Measurements from ENCODE around the gene CUL9.

The CUL9 gene

DNA sequence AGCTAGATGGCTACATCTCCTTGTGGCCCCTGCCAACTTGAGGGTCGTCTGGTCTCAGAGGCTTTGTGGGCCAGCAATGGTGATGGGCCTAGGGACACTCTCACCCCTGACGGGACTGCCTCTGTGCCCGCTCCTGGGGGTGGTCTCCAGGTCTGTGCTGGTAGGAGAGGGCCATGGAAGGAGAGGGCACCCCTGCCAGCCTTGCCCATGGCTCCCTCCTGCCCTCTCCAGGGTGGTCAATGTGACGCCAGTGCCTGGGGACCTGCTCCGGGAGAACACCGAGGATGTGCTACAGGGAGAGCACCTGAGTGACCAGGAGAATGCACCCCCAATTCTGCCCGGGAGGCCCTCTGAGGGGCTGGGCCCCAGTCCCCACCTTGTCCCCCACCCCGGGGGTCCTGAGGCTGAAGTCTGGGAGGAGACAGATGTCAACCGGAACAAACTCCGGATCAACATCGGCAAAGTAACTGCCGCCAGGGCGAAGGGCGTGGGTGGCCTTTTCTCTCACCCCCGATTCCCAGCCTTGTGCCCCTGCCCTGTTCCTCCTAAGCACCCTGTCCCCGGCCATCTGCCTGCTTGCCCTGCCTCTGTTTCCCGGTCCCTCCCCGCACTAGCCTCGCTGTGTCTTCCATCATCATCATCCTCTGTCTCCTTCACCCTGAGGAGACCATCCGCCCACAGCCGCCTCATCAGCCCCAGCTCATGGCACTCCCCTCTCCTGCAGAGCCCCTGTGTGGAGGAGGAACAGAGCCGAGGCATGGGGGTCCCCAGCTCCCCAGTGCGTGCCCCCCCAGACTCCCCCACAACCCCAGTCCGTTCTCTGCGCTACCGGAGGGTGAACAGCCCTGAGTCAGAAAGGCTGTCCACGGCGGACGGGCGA lies 77.1 kb downstream of the CUL9 start:
- DNase-seq: no peak

DNA sequence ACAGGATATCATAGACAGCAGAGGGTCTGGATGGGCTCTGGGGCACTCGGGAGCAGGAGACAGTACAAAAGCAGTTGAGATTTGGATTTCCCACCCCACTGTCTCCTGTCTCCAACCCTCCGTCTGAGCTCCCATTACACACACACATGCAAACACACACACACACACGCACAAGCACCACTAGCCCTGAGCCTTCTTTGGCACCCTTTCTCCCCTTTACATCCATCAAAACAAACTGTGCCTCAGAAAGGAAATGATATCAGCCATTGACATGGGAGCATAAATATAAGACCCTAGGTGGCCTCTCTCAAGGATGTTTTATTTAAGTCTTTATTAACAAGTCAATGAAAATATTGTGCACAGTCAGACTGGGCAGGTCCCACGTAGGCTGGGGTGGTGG lies 78.8 kb downstream of the CUL9 start:
- DNase-seq: no peak

DNA sequence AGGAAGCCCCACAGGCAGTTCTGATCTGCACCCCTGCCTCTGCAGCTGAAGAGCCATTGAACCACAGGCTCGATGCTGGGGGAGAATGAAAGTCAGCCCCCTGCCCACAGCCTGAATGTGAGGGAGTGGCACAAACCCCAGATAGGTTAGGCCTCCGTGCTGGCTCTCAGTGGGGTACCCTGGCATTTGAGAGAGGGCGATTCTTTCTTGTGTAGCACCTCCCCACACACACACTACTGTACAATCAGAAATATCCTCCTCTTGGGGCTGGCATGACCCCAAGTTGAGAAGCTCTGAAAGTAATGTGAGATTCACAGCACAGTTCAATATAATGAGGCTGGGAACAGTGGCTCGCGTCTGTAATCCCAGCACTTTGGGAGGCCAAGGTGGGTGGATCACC lies 79.2 kb downstream of the CUL9 start:
- no peak for DNase-seq

DNA sequence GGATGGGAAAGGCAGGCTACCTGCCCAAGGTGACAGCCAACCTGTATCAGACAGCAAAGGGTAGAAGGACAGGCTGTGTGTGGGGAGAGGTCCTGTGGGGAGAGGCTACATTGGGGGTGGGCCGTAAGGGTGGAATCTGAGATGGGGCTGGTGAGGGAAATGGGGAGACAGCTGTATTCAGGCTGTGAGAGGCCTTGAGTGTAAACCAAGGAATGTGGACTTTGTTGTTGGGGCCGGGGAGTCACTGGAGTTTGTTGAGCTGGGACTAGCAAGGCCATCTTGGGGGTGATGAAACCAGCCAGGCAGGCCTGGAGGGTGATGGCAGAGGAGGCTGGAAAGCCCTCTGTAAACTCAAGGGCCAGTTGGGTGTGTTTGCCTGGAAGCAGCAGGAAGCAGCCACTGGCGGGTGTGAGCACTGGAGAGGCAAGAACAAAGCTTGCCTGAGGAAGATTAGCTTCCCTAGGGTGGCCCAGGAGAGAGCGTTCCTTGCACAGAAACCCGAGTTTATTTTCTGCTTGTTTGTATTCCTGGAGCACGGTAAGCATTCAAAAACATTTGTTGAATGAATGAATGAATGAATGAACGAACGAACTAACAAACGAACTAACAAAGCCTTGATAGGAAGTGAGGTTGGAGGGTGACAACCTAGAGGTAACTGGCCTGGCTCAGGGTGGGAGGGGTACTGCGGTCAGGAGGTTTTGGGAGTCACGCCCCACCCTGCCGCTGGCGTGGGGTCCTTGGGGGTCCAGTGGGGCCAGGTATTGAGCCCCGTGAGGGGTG lies 80.2 kb downstream of the CUL9 start:
- no peak for DNase-seq

DNA sequence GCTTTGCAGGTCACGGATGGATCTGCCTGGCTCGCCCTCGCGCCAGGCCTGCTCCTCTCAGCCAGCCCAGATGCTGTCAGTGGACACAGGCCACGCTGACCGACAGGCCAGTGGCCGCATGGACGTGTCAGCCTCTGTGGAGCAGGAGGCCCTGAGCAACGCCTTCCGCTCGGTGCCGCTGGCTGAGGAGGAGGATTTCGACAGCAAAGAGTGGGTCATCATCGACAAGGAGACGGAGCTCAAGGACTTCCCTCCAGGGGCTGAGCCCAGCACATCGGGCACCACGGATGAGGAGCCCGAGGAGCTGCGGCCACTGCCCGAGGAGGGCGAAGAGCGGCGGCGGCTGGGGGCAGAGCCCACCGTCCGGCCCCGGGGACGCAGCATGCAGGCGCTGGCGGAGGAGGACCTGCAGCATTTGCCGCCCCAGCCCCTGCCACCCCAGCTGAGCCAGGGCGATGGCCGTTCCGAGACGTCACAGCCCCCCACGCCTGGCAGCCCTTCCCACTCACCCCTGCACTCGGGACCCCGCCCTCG lies 80.9 kb downstream of the CUL9 start:
- DNase-seq: no peak

DNA sequence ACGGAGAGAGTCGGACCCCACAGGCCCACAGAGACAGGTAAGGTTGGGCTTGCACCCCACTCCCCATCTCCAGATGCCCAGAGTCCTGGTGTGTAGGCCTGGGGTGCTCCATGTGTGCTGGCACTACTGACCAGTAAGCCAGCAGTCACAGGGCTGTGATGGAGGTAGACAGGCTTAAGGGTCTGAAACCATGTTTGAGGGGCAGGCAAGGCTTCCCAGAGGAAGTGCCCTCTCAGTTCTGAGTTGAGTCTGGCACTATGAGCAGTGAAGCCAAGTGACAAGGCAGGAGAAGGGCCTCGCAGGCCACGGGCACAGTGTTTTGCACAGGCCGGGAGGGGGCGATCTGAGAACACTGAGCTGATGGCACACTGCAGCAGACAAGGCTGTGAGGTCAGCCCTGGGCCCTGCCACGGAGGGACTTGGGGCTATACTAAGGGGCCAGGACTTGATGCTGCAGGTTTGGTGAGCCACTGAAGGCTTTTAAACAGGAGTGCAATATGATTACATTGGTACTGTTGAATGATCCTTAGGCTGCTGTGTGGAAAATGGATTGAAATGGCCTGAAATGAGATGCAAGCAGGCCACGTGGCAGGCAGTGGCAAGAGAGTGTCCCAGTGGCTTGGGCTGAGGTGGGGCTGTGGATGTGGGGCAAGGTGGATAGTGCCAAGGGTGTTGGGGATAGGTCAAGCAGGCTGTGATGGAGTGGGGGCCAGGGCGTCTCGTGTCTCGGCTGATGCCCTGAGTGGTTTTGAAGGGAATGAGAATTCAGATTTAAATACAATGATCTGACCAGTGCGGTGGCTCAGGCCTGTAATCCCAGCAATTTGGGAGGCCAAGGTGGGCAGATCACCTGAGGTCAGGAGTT lies 81.5 kb downstream of the CUL9 start:
- DNase-seq: no peak

DNA sequence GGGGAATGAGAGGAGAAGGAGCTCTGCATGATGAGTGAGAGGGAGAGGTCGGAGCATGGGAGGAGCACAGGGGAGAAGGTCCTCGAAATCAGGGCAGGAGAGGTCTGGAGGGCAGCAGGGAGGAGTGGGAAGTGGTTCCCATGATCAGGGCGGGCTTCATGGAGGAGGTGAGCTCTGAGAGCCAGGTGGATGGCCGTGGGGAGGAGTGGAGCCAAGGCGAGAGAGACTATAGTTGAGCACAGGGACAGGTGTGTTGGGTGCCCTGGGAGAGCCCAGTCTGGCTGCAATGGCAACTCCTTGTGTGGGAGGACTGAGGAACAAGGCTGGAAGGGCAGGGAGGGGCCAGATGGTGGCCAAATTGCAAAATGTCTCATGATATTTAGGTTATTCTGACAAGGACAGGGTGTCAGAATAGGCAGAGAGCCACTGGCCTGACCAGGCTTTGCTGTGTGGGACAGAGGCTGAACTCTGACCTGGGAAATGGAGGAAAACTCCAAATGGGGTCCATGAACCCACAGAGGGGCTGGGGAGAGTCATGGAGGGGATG lies 82.7 kb downstream of the CUL9 start:
- no peak for DNase-seq

DNA sequence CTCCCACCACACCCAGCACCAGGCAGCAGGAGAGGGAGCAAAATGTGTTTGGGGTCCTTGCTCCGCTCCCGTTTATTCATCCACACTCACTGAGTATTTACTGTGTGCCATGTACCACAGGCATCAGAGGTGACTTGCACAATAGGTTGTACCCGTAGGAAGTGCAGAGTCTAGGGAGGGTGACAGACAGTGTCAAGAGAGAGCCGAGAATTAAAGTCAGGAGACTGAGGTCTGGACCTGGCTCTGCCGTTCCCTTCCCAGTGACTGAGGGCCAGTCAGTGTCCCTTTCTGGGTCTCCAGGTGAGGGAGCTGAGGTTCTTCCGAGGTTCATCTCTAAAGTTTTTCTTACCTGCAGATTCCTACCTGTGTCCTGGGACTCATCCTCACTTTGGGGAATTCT lies 83.6 kb downstream of the CUL9 start:
- no peak for DNase-seq

DNA sequence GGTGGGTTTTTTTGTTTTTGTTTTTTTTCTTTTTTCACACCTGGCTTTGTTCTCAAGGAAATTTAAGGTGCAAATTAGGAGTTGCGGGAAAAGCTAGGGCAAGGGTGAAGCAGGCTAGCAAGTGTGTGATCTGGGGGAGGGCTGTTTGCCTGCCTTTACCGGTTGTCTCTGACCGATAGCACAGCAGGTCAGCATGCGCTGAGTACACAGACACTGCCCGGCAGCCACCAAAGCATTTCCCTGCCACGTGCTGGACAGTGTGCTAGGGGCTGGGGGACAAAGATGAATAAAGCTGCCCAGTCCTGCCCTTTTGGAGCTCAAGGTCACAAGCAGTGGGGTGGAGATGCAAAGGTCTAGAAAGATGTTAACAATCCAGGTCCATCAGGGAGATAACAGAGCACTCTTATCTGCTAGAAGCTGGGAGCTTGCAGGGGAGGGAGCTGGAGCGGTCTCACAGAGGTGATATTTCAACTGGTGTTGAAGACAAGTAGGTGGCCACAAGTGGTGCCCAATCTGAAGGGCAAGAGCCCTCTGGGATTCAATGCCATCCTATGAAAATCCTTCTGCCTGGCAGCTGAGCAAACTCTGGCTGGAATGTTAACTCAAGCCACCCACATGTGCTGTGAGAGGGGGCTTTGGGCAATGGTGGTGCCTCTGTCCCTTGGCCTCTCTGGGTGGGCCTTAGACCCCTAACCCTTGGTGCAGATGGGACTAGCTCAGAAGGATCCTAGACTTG lies 85.8 kb downstream of the CUL9 start:
- DNase-seq: no peak

DNA sequence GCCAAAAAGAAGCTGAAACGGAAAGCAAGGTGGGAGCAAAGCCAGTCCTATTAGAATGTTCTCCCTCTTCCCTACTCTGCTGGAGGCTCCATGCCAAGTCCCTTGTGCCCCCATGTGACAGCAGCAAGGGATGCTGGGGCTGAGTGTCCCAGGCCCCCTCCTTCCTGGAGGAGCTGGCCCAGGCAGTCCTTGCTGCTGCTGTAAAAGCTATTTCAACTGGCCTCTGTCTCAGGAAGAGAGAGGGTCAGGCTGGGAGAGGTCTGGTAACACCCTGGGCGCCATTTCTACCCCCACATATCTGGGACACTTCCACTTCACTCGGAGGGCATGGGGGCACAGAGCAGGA lies 86.3 kb downstream of the CUL9 start:
- DNase-seq: no peak

DNA sequence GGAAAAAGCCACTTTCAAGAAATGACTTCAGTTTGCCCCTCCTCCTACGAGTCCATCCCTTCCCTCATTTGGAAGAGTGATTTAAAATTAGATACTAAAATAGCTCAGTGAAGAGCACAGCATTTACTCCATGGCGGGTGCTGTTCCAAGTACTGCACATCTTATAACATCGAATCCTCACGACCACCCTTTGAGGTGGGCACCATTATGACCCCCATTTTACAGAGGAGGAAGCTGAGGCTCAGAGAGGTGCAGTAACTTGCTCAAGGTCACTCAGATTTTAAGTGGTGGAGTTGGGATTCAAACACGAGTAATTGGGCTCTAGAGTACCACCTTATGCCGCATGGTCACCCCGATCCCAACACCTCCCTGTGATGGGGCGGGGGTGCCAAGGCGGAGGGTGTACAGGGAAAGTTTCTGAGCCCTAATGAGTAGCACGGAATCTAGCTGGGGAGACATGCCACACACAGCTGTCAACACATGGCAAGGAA lies 86.8 kb downstream of the CUL9 start:
- DNase-seq: no peak

DNA sequence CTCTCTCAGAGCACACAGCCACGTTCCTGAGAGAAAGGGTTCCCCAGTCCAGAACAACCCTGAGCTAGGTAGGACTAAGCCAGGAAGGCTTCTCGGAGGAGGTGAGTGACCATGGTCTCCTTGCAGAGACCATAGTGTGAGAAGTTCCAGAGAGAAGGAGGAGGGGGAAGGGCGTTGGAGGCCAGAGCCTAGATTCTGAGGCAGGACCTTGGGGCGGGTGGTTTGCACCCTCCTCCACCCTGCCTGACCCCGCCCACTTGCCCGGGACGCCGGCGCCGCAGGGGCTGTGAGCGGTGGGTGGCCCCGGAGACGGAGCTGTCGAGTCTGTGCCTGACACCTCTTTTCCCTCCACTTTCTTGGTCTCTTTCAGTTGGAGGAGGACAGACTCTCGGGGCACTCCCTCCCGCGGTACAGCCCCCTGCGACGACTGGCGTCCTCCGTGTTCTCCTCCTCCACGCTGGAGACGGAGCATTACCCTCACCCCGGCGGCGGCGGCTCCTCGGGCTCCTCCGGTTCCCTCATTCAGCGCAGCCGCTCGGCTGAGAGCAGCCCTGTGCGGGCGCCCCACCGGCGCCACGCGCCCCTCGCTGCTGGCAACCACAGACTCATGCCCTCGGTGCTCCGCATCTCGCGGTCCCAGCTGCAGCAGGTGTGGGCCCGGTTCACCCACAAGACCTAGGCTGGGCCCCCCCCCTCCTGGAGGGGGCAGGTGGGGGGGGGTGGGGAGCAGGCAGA lies 87.4 kb downstream of the CUL9 start:
- no peak for DNase-seq

DNA sequence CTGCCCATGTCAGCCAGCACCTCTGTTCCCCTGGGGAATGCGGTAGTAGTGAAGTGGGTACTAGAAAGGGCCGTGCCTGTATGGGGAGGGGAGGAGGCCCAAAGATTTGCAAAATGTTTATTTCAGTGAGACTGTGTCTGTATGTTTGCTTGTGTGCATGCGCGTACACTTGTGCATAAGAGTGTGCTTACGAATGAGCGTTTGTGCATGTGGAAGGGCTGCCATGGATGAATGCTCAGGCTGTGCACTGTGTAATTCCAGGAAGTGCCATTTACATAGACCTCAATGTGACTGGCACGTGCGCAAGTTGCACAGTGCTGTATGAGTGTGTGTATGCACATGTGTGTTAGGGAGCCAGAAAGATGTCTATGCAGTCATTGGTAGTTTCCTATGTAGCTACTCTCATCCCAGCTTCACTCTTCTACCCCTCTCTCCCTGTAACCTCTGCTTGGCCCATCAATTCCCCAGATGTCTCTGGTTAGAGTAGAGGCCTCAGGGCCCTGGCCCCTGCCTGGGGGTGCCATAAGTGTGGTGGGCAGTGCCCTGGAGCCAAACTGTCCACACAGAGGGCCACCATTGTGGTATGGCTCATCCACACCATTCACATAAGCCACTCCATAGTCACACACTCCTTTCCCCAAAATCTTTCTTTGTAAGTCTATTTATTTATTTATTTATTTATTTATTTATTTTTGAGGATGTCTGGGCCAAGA lies 89.3 kb downstream of the CUL9 start:
- no peak for DNase-seq

DNA sequence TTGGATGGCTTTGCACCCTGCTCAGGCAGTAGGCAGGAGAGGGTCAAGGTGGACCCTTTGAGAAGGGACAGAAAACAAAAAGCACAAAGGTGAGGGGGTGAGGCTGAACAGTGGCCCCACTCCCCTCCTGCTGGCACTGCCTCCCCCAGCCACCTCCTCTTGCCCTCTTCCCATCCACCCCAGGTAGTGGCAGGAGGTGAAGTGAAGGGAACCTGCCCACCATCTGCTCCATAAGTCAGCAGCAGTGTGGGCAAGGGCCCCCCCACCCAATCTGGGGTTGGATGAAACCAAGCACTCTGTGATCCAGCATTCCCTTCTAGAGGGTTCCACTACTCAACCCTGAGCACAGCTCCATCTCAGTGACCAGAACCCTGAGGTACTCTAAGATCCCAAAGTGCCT lies 89.9 kb downstream of the CUL9 start:
- no peak for DNase-seq

DNA sequence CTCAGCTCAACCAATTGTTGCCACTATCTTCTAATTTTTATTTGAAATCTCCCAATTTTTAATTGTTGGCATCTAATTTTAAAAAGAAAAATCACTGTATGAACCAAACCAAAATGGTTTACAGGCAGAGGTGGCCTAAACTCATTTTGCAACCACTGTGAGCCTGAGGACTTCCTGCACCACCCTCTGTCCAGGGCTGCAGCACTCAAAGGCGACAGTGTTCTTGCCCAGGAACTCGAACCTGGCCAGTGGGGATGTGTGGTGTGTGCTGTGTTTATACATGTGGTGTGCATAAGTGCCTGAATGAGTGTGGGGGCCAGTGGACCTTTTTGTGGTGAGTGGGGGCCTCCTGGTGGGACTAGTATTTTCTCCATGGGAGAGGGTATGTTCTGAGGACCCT lies 91.7 kb downstream of the CUL9 start:
- DNase-seq: no peak
